Liver (tissue), 9 donors: ENCODE results near the gene IGF2BP2. TPM values are rescaled to one million over a fixed set of nuclear protein-coding genes. Genes with fewer than 3 reads are reported as not detected.

Experiments
- DNase-seq: peaks from one replicate; pipeline ENCODE4 v3.0.0-alpha.2; 2017; ENCODE audit warnings: low spot score
- H3K27ac ChIP-seq, 2 donors: one replicate each; pipeline ENCODE4 v1.7.0; 2013; ENCODE audit warnings: inconsistent platforms in 2 of 2, low read length in 2 of 2, control low read depth in 1 of 2, low read depth in 1 of 2, mild to moderate bottlenecking in 1 of 2
- H3K27me3 ChIP-seq, 4 donors: one replicate each; pipeline versions ENCODE4 v1.6.1 to v1.7.0; 2013; ENCODE audit warnings: low read length in 3 of 4, inconsistent platforms in 1 of 4, mild to moderate bottlenecking in 1 of 4, moderate library complexity in 1 of 4; ENCODE audit not compliant: control insufficient read depth in 4 of 4, insufficient read depth in 4 of 4
- H3K36me3 ChIP-seq, 4 donors: one replicate each; pipeline versions ENCODE4 v1.6.1 to v1.7.0; 2013; ENCODE audit warnings: low read length in 3 of 4, mild to moderate bottlenecking in 3 of 4, low read depth in 1 of 4, moderate library complexity in 1 of 4; ENCODE audit not compliant: control insufficient read depth in 4 of 4, insufficient read depth in 3 of 4
- H3K4me1 ChIP-seq, 4 donors: one replicate each; pipeline versions ENCODE4 v1.6.1 to v1.7.0; 2013; ENCODE audit warnings: low read length in 3 of 4, mild to moderate bottlenecking in 3 of 4, moderate library complexity in 1 of 4; ENCODE audit not compliant: control insufficient read depth in 4 of 4, insufficient read depth in 4 of 4
- H3K4me3 ChIP-seq, 3 donors: one replicate each; pipeline versions ENCODE4 v1.6.1 to v1.7.0; 2013; ENCODE audit warnings: low read length in 3 of 3, control low read depth in 1 of 3, low read depth in 1 of 3, mild to moderate bottlenecking in 1 of 3
- H3K9ac ChIP-seq, 2 donors: one replicate each; pipeline ENCODE4 v1.7.0; 2013; ENCODE audit warnings: low read length in 2 of 2, mild to moderate bottlenecking in 2 of 2, moderate library complexity in 2 of 2, control low read depth in 1 of 2, low read depth in 1 of 2
- H3K9me3 ChIP-seq, 4 donors: one replicate each; pipeline versions ENCODE4 v1.6.1 to v1.7.0; 2013; ENCODE audit warnings: low read length in 3 of 4; ENCODE audit not compliant: control insufficient read depth in 4 of 4
- EGR1 ChIP-seq, 2 donors: IDR thresholded peaks; 2 replicates each; pipeline ENCODE4 v1.6.1; 2016 to 2018; ENCODE audit warnings: antibody characterized with exemption in 2 of 2, low read depth in 2 of 2
- FOXA2 ChIP-seq: IDR thresholded peaks from 2 replicates; pipeline ENCODE4 v1.6.1; 2016; ENCODE audit warnings: antibody characterized with exemption
- JUND ChIP-seq, 2 donors: IDR thresholded peaks; 2 replicates each; pipeline ENCODE4 v1.6.1; 2016; ENCODE audit warnings: antibody characterized with exemption in 2 of 2
- RAD21 ChIP-seq, 2 donors: IDR thresholded peaks; 2 replicates each; pipeline ENCODE4 v1.6.1; 2016; ENCODE audit warnings: antibody characterized with exemption in 2 of 2, mild to moderate bottlenecking in 2 of 2
- SP1 ChIP-seq: IDR thresholded peaks from 2 replicates; pipeline ENCODE4 v1.6.1; 2018; ENCODE audit warnings: antibody characterized with exemption, mild to moderate bottlenecking
- YY1 ChIP-seq: IDR thresholded peaks from 2 replicates; pipeline ENCODE4 v1.6.1; 2016; ENCODE audit warnings: antibody characterized with exemption, mild to moderate bottlenecking
- WGBS: extraction: QIAGEN DNeasy Blood & Tissue Kit; methylation state at CpG from one replicate; pipeline ENCODE4 v1.1.7; 2013; 5-methylcytosine and 5-hydroxymethylcytosine counted together
- polyA plus RNA-seq, 2 donors: library from polyadenylated mRNA; stranded (reverse) in 1 of 2; unstranded in 1 of 2; fragments of 200-250 nt in 1 of 2; fragments of >200 nt in 1 of 2; fragmentation: Nextera tagmentation in 1 of 2; extraction: Ambion mirVana in 1 of 2; gene quantifications; one replicate each; pipeline versions ENCODE4 v1.2.1 to v1.2.3, GENCODE V29; 2013 to 2015
- total RNA-seq, 2 donors: library from RNA; depleted of rRNA; stranded (reverse); fragments of >200 nt; gene quantifications; one replicate each; pipeline ENCODE4 v1.2.3, GENCODE V29; 2014
- TF ChIP-seq, protein P1 (sequence below): fragments of 150-350 bp; IDR thresholded peaks from 2 replicates; pipeline ENCODE4 v1.5.1; 2017; ENCODE audit warnings: improper control_type of control experiment, low read depth, low read length; ENCODE audit not compliant: missing input control
- TF ChIP-seq, protein P2 (sequence below): IDR thresholded peaks from 2 replicates; pipeline ENCODE4 v1.6.1; 2016; ENCODE audit warnings: antibody characterized with exemption, mild to moderate bottlenecking
- TF ChIP-seq, protein P3 (sequence below): IDR thresholded peaks from 2 replicates; pipeline ENCODE4 v1.6.1; 2016; ENCODE audit warnings: antibody characterized with exemption
- TF ChIP-seq, protein P4 (sequence below): IDR thresholded peaks from 2 replicates; pipeline ENCODE4 v1.6.1; 2016; ENCODE audit warnings: antibody characterized with exemption
- TF ChIP-seq, protein P5 (sequence below): IDR thresholded peaks from 2 replicates; pipeline ENCODE4 v1.6.1; 2016; ENCODE audit warnings: antibody characterized with exemption
- donor health status: healthy.
- donor health status: healthy.
- donor health status: healthy.
- donor health status: healthy.
- donor health status: healthy.

The IGF2BP2 gene
- total and polyA plus RNA-seq, 4 donors = 0.67 to 35.0 (median 1.7) TPM

DNA sequence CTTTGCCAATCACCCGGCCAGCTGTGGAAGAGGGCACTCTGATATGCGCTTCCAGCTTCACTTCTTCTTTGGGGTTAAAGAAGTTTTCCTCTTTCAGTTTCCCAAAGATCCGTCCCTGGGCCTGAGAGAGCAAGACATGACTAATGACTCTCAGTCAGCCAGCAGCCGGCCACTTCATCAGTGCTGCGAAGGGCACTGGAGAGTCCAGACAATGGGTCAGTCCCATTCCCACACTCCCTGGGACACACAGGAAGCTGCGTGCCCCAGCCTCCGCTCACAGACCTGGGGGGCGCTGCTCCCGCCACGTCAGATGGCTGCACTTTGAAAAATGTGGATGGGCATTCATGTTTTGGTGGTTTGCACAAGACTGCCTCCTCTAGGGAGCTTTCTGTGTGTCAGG, 175.4 kb downstream of the IGF2BP2 start:
- Histone ChIP-seq H3K27me3 (no peaks in the 10 kb centered on the region), H3K4me3 (no peak overlapping the region), H3K36me3 (no peaks in the 10 kb centered on the region), H3K9me3 (no peaks in the 10 kb centered on the region), H3K4me1 (no peaks in the 10 kb centered on the region), H3K27ac (no peak overlapping the region), H3K9ac (no peak overlapping the region)
- WGBS = 90% methylated on average over 10 of the region's 10 CpGs
- TF ChIP-seq, protein P1, sequence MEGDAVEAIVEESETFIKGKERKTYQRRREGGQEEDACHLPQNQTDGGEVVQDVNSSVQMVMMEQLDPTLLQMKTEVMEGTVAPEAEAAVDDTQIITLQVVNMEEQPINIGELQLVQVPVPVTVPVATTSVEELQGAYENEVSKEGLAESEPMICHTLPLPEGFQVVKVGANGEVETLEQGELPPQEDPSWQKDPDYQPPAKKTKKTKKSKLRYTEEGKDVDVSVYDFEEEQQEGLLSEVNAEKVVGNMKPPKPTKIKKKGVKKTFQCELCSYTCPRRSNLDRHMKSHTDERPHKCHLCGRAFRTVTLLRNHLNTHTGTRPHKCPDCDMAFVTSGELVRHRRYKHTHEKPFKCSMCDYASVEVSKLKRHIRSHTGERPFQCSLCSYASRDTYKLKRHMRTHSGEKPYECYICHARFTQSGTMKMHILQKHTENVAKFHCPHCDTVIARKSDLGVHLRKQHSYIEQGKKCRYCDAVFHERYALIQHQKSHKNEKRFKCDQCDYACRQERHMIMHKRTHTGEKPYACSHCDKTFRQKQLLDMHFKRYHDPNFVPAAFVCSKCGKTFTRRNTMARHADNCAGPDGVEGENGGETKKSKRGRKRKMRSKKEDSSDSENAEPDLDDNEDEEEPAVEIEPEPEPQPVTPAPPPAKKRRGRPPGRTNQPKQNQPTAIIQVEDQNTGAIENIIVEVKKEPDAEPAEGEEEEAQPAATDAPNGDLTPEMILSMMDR = no peak
- TF ChIP-seq, protein P2, sequence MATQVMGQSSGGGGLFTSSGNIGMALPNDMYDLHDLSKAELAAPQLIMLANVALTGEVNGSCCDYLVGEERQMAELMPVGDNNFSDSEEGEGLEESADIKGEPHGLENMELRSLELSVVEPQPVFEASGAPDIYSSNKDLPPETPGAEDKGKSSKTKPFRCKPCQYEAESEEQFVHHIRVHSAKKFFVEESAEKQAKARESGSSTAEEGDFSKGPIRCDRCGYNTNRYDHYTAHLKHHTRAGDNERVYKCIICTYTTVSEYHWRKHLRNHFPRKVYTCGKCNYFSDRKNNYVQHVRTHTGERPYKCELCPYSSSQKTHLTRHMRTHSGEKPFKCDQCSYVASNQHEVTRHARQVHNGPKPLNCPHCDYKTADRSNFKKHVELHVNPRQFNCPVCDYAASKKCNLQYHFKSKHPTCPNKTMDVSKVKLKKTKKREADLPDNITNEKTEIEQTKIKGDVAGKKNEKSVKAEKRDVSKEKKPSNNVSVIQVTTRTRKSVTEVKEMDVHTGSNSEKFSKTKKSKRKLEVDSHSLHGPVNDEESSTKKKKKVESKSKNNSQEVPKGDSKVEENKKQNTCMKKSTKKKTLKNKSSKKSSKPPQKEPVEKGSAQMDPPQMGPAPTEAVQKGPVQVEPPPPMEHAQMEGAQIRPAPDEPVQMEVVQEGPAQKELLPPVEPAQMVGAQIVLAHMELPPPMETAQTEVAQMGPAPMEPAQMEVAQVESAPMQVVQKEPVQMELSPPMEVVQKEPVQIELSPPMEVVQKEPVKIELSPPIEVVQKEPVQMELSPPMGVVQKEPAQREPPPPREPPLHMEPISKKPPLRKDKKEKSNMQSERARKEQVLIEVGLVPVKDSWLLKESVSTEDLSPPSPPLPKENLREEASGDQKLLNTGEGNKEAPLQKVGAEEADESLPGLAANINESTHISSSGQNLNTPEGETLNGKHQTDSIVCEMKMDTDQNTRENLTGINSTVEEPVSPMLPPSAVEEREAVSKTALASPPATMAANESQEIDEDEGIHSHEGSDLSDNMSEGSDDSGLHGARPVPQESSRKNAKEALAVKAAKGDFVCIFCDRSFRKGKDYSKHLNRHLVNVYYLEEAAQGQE = no peak
- TF ChIP-seq RAD21 (IDR thresholded peaks at IDR 0.05) (no peak), SP1 (no peak)
- TF ChIP-seq, protein P3, sequence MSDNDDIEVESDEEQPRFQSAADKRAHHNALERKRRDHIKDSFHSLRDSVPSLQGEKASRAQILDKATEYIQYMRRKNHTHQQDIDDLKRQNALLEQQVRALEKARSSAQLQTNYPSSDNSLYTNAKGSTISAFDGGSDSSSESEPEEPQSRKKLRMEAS = no peak
- DNase-seq = no peak

DNA sequence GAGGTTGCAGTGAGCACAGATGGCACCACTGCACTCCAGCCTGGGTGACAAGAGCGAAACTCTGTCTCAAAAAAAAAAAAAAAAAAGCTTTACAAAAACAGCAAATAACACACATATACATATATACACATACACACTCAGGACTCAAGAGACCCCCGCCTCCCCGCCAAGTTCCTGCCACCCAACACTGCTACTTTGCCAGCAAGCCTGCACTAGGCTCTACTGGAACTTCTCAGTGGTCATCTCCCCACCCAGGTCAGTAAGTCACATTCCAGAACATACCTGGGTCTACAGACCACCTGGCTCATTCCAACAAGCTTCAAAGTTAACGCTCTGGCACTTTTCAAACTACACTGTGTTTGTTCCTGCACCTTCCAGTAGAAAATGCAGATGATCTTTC, 176.4 kb downstream of the IGF2BP2 start:
- TF ChIP-seq, protein P4, sequence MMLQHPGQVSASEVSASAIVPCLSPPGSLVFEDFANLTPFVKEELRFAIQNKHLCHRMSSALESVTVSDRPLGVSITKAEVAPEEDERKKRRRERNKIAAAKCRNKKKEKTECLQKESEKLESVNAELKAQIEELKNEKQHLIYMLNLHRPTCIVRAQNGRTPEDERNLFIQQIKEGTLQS = no peak
- TF ChIP-seq JUND (IDR thresholded peaks at IDR 0.05) = no peak
- no peak for TF ChIP-seq SP1
- no peak for TF ChIP-seq FOXA2
- TF ChIP-seq, protein P1 = no peak
- TF ChIP-seq EGR1 (IDR thresholded peaks at IDR 0.05; ENCODE audit: low read depth in 2 of 2) = no peak
- TF ChIP-seq, protein P5, sequence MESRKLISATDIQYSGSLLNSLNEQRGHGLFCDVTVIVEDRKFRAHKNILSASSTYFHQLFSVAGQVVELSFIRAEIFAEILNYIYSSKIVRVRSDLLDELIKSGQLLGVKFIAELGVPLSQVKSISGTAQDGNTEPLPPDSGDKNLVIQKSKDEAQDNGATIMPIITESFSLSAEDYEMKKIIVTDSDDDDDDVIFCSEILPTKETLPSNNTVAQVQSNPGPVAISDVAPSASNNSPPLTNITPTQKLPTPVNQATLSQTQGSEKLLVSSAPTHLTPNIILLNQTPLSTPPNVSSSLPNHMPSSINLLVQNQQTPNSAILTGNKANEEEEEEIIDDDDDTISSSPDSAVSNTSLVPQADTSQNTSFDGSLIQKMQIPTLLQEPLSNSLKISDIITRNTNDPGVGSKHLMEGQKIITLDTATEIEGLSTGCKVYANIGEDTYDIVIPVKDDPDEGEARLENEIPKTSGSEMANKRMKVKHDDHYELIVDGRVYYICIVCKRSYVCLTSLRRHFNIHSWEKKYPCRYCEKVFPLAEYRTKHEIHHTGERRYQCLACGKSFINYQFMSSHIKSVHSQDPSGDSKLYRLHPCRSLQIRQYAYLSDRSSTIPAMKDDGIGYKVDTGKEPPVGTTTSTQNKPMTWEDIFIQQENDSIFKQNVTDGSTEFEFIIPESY = no peak
- TF ChIP-seq YY1 = no peak
- no peaks in the 10 kb centered on the region for H3K27me3 ChIP-seq
- H3K9me3 ChIP-seq = no peaks in the 10 kb centered on the region
- H3K4me1 ChIP-seq = no peaks in the 10 kb centered on the region
- H3K36me3 ChIP-seq = no peaks in the 10 kb centered on the region
- H3K9ac ChIP-seq = no peak overlapping the region
- H3K27ac ChIP-seq = no peak overlapping the region
- DNase-seq = no peak
- WGBS = 98% methylated on average over 4 of the region's 4 CpGs
- no peak overlapping the region for H3K4me3 ChIP-seq
